Astrocyte of the cerebellum (primary cell): Measurements from ENCODE around the gene NAB2.
"Not testable (repeated sequence)": the region's sequence is repeated elsewhere in the genome, so short reads cannot be mapped to it uniquely, and the experiment has no call there.

Experiments
- DNase-seq: peaks from one replicate; pipeline ENCODE4 v3.0.0-alpha.2; 2011; ENCODE audit warnings: low read depth
- H3K4me3 ChIP-seq: 2 replicates; pipeline ENCODE4 v1.5.1; 2011; ENCODE audit warnings: mild to moderate bottlenecking, low read depth, low read length, moderate library complexity
- CTCF ChIP-seq: IDR thresholded peaks from 2 replicates; pipeline ENCODE4 v1.5.1; 2012; ENCODE audit warnings: low read length, low read depth, moderate library complexity, mild to moderate bottlenecking; ENCODE audit errors: missing control alignments
- in situ Hi-C: cut with HindIII; loops from 2 replicates; pipeline ENCODE4 v1.10.0; 2017; ENCODE audit warnings: low sequenced_read_pairs

The NAB2 gene

GRCh38 chr12:57066245-57066644, 22.7 kb upstream of the NAB2 start:
- no peak overlapping the region for H3K4me3 ChIP-seq
- no peak for TF ChIP-seq CTCF
- in situ Hi-C loops: loop anchor here (5.0 kb wide), 1 partner anchor 76 kb away; no protein-coding TSS in a partner anchor
- DNase-seq: no peak

- peak; percentile 87 for TF ChIP-seq CTCF
- no peak overlapping the region for H3K4me3 ChIP-seq
- peak; percentile 78 for DNase-seq
- in situ Hi-C loops: loop anchor here (5.0 kb wide), 1 partner anchor 73 kb away; no protein-coding TSS in a partner anchor
Measured at GRCh38 chr12:57069523-57069922, 19.4 kb upstream of the NAB2 start.

GRCh38 chr12:57072661-57073060, 16.3 kb upstream of the NAB2 start:
- no peak for DNase-seq
- in situ Hi-C loops: loop anchor here (10.0 kb wide), 1 partner anchor 102 kb away; no protein-coding TSS in a partner anchor
- no peak for TF ChIP-seq CTCF
- H3K4me3 ChIP-seq: no peak overlapping the region

GRCh38 chr12:57073566-57074450, 15.1 kb upstream of the NAB2 start:
- in situ Hi-C loops: loop anchor here (10.0 kb wide), 1 partner anchor 101 kb away; no protein-coding TSS in a partner anchor
- H3K4me3 ChIP-seq, DNase-seq: not testable (repeated sequence)

GRCh38 chr12:57078519-57079404, 10.2 kb upstream of the NAB2 start, which contains the start of gene NEMP1:
Gene NEMP1, minus strand, starts transcription at chr12:57078791. Its CDS starts 46 bp downstream, at chr12:57078745.
- peak within 1 kb of the TSS; percentile 81 for H3K4me3 ChIP-seq
- TF ChIP-seq CTCF: no peak
- DNase-seq: peak; percentile 100
- in situ Hi-C loops: loop anchor here (10.0 kb wide), 1 partner anchor 96 kb away; no protein-coding TSS in a partner anchor

GRCh38 chr12:57079821-57080220, 9.1 kb upstream of the NAB2 start:
- in situ Hi-C loops: loop anchor here (10.0 kb wide), 1 partner anchor 95 kb away; no protein-coding TSS in a partner anchor
- no peak overlapping the region for H3K4me3 ChIP-seq
- no peak for DNase-seq
- no peak for TF ChIP-seq CTCF
